NB4 (cell line): Measurements from ENCODE around the gene THRSP.
"Not testable (repeated sequence)": the region's sequence is repeated elsewhere in the genome, so short reads cannot be mapped to it uniquely, and the experiment has no call there.

Source experiments
- DNase-seq: peaks from one replicate; pipeline ENCODE4 v3.0.0; 2010; ENCODE audit warnings: low read depth
- H3K4me3 ChIP-seq: one replicate; pipeline ENCODE4 v1.5.1; 2011; ENCODE audit warnings: mild to moderate bottlenecking, low read depth, low read length, moderate library complexity
- MAX ChIP-seq: IDR thresholded peaks from 2 replicates; pipeline ENCODE4 v1.6.1; 2011; ENCODE audit warnings: low read depth, low read length
- MYC ChIP-seq: IDR thresholded peaks from 2 replicates; pipeline ENCODE4 v1.6.1; 2011; ENCODE audit warnings: low read depth, low read length
- POLR2A ChIP-seq: IDR thresholded peaks from 2 replicates; pipeline ENCODE4 v1.6.1; 2011; ENCODE audit warnings: mild to moderate bottlenecking; ENCODE audit not compliant: insufficient read length; ENCODE audit errors: extremely low read depth
- TF ChIP-seq, protein P1 (sequence below): IDR thresholded peaks from one replicate; pipeline ENCODE4 v1.5.1; 2012; ENCODE audit warnings: low read depth, low read length

THRSP gene

GRCh38 chr11:78050964-78051831 lies 12.5 kb upstream of the THRSP start:
- no peak for TF ChIP-seq POLR2A
- no peak for TF ChIP-seq MAX
- TF ChIP-seq, protein P1, sequence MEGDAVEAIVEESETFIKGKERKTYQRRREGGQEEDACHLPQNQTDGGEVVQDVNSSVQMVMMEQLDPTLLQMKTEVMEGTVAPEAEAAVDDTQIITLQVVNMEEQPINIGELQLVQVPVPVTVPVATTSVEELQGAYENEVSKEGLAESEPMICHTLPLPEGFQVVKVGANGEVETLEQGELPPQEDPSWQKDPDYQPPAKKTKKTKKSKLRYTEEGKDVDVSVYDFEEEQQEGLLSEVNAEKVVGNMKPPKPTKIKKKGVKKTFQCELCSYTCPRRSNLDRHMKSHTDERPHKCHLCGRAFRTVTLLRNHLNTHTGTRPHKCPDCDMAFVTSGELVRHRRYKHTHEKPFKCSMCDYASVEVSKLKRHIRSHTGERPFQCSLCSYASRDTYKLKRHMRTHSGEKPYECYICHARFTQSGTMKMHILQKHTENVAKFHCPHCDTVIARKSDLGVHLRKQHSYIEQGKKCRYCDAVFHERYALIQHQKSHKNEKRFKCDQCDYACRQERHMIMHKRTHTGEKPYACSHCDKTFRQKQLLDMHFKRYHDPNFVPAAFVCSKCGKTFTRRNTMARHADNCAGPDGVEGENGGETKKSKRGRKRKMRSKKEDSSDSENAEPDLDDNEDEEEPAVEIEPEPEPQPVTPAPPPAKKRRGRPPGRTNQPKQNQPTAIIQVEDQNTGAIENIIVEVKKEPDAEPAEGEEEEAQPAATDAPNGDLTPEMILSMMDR: no peak
- TF ChIP-seq MYC: no peak
- peak; percentile 45 for DNase-seq
- no peak overlapping the region for H3K4me3 ChIP-seq

GRCh38 chr11:78054971-78055370 lies 8.7 kb upstream of the THRSP start:
- DNase-seq: no peak
- TF ChIP-seq MAX (no peak), MYC (no peak), POLR2A (no peak)
- TF ChIP-seq, protein P1: no peak
- H3K4me3 ChIP-seq: no peak overlapping the region

DNA sequence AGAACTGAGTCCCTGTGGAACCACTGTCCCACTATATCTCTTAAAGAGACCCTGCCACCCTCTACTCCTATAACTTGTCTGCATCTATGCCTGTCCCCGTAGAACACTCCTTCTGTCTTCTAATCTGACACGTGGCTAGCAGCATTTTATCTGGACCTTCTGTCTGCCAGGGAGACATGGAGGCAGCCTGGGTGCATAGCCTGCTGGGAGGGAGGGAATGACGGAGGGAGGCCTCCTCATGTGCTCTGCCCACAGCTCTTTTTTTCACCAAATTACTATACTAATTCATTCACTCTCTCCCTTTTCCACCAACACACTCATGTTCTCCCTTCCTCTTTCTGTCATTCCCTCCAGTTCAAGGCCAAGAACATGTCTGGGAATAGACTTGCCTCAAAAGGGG lies 7.6 kb upstream of the THRSP start:
- H3K4me3 ChIP-seq: no peak overlapping the region
- no peak for DNase-seq
- TF ChIP-seq POLR2A (no peak), MYC (no peak), MAX (no peak)
- TF ChIP-seq, protein P1: no peak

DNA sequence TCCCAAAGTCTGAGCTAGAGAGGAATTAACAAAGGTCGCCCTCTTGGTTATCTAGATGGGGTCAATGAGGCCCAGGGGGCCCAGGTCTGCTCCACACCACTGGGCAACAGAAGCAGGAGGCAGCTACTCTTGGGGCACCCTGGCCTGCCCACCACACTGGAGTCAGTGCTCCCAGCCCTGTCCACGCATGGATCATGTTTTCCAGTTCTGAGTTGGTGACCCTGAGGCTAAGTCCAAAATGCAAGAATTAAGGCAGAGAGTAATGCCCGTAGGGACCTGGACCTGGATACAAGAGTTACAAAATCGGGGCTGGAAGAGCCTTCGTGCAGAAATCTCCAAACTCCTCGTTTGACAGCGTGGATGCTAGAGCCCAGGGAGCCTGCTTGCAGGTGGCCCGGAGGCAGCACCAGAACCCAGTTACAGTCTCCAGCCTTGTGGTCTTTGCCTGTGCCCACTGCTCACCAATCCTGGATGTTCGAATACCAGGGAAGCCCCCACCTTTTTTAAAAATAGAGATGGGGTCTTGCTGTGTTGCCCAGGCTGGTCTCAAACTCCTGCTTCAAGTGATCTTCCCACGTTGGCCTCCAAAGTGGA lies 6.1 kb upstream of the THRSP start:
- no peak overlapping the region for H3K4me3 ChIP-seq
- TF ChIP-seq, protein P1: no peak
- TF ChIP-seq MYC: no peak
- no peak for TF ChIP-seq MAX
- TF ChIP-seq POLR2A: no peak
- DNase-seq: no peak

- not testable (repeated sequence) for DNase-seq
Observed at GRCh38 chr11:78059749-78060328, 3.8 kb upstream of the THRSP start.

GRCh38 chr11:78060533-78060932 lies 3.1 kb upstream of the THRSP start:
- DNase-seq: no peak
- no peak overlapping the region for H3K4me3 ChIP-seq
- no peak for TF ChIP-seq MYC
- TF ChIP-seq, protein P1: no peak
- TF ChIP-seq MAX: no peak
- no peak for TF ChIP-seq POLR2A

More at GRCh38 chr11:78059749-78060328, 3.8 kb upstream of the THRSP start:
- H3K4me3 ChIP-seq: not testable (repeated sequence)
